H1 (cell line): ENCODE data around the gene ING1. TPM values are rescaled to one million over a fixed set of nuclear protein-coding genes. Genes with fewer than 3 reads are reported as not detected.

Experiments used
- ASH2L ChIP-seq: fragments of 200-600, 300-600 bp; sonication (generic); IDR thresholded peaks from one replicate; pipeline ENCODE4 v1.7.1; 2017; ENCODE audit warnings: low read length
- EP300 ChIP-seq, 2 experiments: IDR thresholded peaks; 1 replicate in 1 of 2; 2 replicates in 1 of 2; pipeline ENCODE4 v1.6.1; 2011 to 2012; ENCODE audit warnings: low read depth in 2 of 2, low read length in 2 of 2, mild to moderate bottlenecking in 2 of 2, borderline replicate concordance in 1 of 2, inconsistent platforms in 1 of 2, moderate library complexity in 1 of 2
- HDAC6 ChIP-seq: IDR thresholded peaks from one replicate; pipeline ENCODE4 v1.7.1; 2012; ENCODE audit warnings: low read depth, mild to moderate bottlenecking, inconsistent platforms, low read length, moderate library complexity
- POU5F1 ChIP-seq: IDR thresholded peaks from 2 replicates; pipeline ENCODE4 v1.6.1; 2011; ENCODE audit warnings: low read depth, mild to moderate bottlenecking, low read length, moderate library complexity
- RXRA ChIP-seq: IDR thresholded peaks from 2 replicates; pipeline ENCODE4 v1.6.1; 2011; ENCODE audit warnings: low read depth, mild to moderate bottlenecking, low read length, moderate library complexity; ENCODE audit not compliant: insufficient read depth
- SIRT6 ChIP-seq: IDR thresholded peaks from one replicate; pipeline ENCODE4 v1.7.1; 2012; ENCODE audit warnings: low read length, inconsistent platforms
- SUZ12 ChIP-seq: fragments of 200-600 bp; sonication (generic); IDR thresholded peaks from 2 replicates; pipeline ENCODE4 v1.6.1; 2012; ENCODE audit warnings: mild to moderate bottlenecking, inconsistent platforms, low read length, moderate library complexity, mixed read lengths
- YY1 ChIP-seq: IDR thresholded peaks from 2 replicates; pipeline ENCODE4 v1.6.1; 2011; ENCODE audit warnings: low read depth, mild to moderate bottlenecking, low read length
- polyA plus RNA-seq, 7 experiments: library from polyadenylated mRNA; depleted of rRNA in 3 of 7; stranded (reverse) in 5 of 7; unstranded in 2 of 7; fragments of >200 nt in 5 of 7; fragments of 200-250 nt in 2 of 7; gene quantifications; 1 replicate in 5 of 7; 2 replicates in 1 of 7; 4 replicates in 1 of 7; pipeline versions ENCODE4 v1.2.1 to v1.2.3, GENCODE V29; 2011 to 2013; ENCODE audit warnings: missing spikeins in 2 of 7, mixed read lengths in 2 of 7
- total RNA-seq: library from RNA; stranded (reverse); fragmentation: NEBNext Ultra II Directional; extraction: Animal tissue kit (Norgen Biotek cat#: 25700); gene quantifications from 2 replicates; pipeline ENCODE4 v1.2.1, GENCODE V29; 2021
- TF ChIP-seq, protein P1 (sequence below), 3 experiments: IDR thresholded peaks; 1 replicate in 2 of 3; 2 replicates in 1 of 3; pipeline versions ENCODE4 v1.5.1 to v1.6.1; 2011; ENCODE audit warnings: low read length in 3 of 3, mild to moderate bottlenecking in 3 of 3, inconsistent platforms in 2 of 3, low read depth in 1 of 3, moderate library complexity in 1 of 3; ENCODE audit not compliant: insufficient read depth in 1 of 3; ENCODE audit errors: control extremely low read depth in 1 of 3
- TF ChIP-seq, protein P2 (sequence below): IDR thresholded peaks from 2 replicates; pipeline ENCODE4 v1.6.1; 2011; ENCODE audit warnings: low read length, improper control_type of control experiment

ING1 gene
- total and polyA plus RNA-seq, 2 of the 8 experiments (the other 6 are each of a cell fraction or from before 2014, with no cell fraction given) = 22.3 to 26.6 TPM

DNA sequence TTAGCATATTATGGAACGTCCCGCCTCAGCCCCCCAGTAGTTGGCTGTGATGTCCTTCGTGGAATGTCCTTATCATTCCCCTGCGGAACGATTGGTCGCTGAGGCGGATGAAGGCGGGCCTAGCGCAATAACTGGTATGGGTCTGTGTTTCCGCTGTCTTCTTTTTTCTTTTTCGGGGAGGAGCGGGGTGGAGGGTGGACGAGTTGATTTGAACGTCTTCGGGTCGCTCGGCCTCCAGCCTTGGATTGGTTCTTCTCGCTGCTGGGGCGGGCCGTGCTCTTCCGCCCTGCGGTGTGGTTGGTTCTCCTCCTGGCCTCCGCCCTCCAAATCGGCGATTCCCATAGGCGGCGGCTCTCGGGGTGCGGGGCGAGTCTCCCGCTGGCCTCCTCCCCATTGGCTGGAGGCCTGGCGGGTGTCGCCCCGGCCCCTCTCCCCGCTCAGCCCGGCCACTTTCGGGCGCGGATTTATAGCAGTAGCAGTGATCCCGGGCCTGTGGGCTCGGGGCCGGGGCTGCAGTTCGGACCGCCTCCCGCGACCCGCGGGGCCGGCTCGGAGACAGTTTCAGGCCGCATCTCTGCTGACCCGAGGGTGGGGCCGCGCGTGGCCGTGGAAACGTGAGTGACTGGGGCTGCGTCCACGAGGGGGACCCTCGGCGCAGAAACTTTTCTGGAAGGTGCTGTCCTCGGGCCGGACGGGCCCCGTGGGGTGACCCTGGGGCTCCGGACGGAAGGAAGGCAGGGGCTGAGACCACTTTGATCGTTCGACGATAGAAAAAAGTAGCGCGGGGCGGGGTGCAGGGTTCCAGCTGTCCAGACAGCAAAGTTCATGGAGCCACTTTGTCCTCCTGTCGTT, 2.1 kb downstream of the ING1 start (continued):
- TF ChIP-seq HDAC6 (no peak), YY1 (no peak), SIRT6 (no peak), RXRA (no peak), SUZ12 (no peak), EP300 (IDR thresholded peaks at IDR 0.05; ENCODE audit: borderline replicate concordance in 1 of 2, low read depth in 2 of 2, low read length in 2 of 2) (no peak), ASH2L (peak; percentile 62), POU5F1 (no peak)
- TF ChIP-seq, protein P1, sequence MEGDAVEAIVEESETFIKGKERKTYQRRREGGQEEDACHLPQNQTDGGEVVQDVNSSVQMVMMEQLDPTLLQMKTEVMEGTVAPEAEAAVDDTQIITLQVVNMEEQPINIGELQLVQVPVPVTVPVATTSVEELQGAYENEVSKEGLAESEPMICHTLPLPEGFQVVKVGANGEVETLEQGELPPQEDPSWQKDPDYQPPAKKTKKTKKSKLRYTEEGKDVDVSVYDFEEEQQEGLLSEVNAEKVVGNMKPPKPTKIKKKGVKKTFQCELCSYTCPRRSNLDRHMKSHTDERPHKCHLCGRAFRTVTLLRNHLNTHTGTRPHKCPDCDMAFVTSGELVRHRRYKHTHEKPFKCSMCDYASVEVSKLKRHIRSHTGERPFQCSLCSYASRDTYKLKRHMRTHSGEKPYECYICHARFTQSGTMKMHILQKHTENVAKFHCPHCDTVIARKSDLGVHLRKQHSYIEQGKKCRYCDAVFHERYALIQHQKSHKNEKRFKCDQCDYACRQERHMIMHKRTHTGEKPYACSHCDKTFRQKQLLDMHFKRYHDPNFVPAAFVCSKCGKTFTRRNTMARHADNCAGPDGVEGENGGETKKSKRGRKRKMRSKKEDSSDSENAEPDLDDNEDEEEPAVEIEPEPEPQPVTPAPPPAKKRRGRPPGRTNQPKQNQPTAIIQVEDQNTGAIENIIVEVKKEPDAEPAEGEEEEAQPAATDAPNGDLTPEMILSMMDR (IDR thresholded peaks at IDR 0.05; ENCODE audit: control extremely low read depth in 1 of 3, insufficient read depth in 1 of 3, low read depth in 1 of 3, low read length in 3 of 3) = no peak
- TF ChIP-seq, protein P2, sequence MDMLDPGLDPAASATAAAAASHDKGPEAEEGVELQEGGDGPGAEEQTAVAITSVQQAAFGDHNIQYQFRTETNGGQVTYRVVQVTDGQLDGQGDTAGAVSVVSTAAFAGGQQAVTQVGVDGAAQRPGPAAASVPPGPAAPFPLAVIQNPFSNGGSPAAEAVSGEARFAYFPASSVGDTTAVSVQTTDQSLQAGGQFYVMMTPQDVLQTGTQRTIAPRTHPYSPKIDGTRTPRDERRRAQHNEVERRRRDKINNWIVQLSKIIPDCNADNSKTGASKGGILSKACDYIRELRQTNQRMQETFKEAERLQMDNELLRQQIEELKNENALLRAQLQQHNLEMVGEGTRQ = no peak
